Right atrium auricular region (tissue), 2 donors: ENCODE measurements around the gene FHAD1. TPM values are rescaled to one million over a fixed set of nuclear protein-coding genes. Genes with fewer than 3 reads are reported as not detected.

Source experiments
- DNase-seq: peaks from one replicate; pipeline ENCODE4 v3.0.0-alpha.2; 2019; ENCODE audit warnings: low spot score
- H3K27ac ChIP-seq, 2 donors: fragments of 200-600 bp; sonication (generic); 1 replicate in 1 of 2; 2 replicates in 1 of 2; pipeline ENCODE4 v1.5.1; 2016 to 2019
- H3K27me3 ChIP-seq, 2 donors: fragments of 200-600 bp; sonication (generic); one replicate each; pipeline versions ENCODE4 v1.5.1 to v1.6.0; 2017 to 2019
- H3K36me3 ChIP-seq: fragments of 200-600 bp; sonication (generic); one replicate; pipeline ENCODE4 v1.5.1; 2016
- H3K4me1 ChIP-seq, 2 donors: fragments of 200-600 bp; sonication (generic); one replicate each; pipeline versions ENCODE4 v1.5.1 to v1.6.0; 2017 to 2019
- H3K4me3 ChIP-seq, 2 donors: fragments of 200-600 bp; sonication (generic); 1 replicate in 1 of 2; 2 replicates in 1 of 2; pipeline ENCODE4 v1.5.1; 2017 to 2019; ENCODE audit warnings: mild to moderate bottlenecking in 1 of 2, moderate library complexity in 1 of 2
- H3K9me3 ChIP-seq, 2 donors: fragments of 200-600 bp; sonication (generic); one replicate each; pipeline ENCODE4 v1.5.1; 2019
- total RNA-seq, 2 donors: library from RNA; depleted of rRNA; stranded (reverse); fragments of >200 nt; gene quantifications; one replicate each; pipeline ENCODE4 v1.1.0, GENCODE V29; 2016
- TF ChIP-seq, protein P1 (sequence below), 2 donors: fragments of 200-600 bp; sonication (generic); IDR thresholded peaks; one replicate each; pipeline ENCODE4 v1.5.1; 2019; ENCODE audit warnings: antibody characterized with exemption in 2 of 2

Gene FHAD1
- total RNA-seq, 2 donors from 2014 or later: not detected

DNA sequence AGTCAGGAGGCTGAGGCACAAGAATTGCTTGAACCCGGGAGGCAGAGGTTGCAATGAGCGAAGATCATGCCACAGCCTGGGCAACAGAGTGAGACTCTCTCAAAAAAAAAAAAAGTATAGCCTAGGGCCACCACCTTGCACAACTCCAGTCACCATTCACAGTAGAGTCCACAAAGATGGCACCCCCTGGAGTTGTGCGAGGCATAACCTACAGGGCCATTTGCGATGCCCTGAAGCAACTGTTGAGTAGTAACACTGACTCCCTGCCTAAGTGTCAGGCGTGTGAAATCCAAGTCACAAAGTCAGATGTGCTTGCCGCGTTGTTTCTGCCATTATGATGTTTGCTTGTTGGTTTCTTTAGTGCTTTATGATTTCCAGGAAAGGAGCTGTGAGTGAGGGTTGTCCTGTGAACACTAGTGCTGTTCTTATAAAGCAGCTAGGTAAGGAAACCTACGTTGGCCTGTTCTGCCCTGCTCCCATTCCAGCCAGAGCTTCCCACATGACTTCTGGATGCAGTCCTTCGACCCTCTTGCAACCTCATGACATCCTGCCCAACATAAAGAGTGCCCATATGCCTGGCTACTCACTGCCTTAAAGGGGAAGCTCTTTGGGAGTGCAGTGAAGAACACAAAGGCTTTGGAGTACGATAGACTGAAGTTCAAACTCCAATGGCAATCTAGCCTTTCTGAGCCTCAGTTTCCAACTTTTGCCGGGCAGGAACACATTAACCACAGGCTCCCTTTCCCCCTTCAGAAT lies 29.8 kb downstream of the FHAD1 start:
- peaks cover 0 to 3% of the 10 kb centered on the region in 2 donors for H3K4me1 ChIP-seq
- TF ChIP-seq, protein P1, sequence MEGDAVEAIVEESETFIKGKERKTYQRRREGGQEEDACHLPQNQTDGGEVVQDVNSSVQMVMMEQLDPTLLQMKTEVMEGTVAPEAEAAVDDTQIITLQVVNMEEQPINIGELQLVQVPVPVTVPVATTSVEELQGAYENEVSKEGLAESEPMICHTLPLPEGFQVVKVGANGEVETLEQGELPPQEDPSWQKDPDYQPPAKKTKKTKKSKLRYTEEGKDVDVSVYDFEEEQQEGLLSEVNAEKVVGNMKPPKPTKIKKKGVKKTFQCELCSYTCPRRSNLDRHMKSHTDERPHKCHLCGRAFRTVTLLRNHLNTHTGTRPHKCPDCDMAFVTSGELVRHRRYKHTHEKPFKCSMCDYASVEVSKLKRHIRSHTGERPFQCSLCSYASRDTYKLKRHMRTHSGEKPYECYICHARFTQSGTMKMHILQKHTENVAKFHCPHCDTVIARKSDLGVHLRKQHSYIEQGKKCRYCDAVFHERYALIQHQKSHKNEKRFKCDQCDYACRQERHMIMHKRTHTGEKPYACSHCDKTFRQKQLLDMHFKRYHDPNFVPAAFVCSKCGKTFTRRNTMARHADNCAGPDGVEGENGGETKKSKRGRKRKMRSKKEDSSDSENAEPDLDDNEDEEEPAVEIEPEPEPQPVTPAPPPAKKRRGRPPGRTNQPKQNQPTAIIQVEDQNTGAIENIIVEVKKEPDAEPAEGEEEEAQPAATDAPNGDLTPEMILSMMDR (IDR thresholded peaks at IDR 0.05): no peak
- no peak overlapping the region for H3K4me3 ChIP-seq
- H3K27me3 ChIP-seq: no peaks in the 10 kb centered on the region
- DNase-seq: peak; percentile 23
- H3K27ac ChIP-seq: no peak overlapping the region
- H3K9me3 ChIP-seq: no peaks in the 10 kb centered on the region
- no peaks in the 10 kb centered on the region for H3K36me3 ChIP-seq

DNA sequence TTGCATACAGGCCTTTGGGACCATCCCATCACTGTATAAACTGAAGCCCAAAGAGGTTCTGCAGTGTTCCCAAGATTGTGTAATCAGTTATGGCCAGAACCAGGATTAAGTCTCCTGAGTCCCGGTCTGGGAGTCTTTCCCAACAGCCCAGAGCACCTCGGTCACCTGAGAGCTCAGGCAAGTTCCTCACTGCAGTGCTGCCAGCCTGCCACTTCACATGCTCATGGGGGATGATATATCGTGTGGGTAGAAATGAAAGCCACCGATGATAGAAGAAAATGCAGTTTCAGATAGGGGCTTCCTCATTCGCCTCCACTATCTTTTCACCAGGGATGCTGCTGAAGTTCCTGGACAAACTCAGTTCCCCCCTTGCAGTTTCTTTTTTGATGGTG lies 30.4 kb downstream of the FHAD1 start:
- TF ChIP-seq, protein P1 (IDR thresholded peaks at IDR 0.05): no peak
- Histone ChIP-seq H3K4me3 (no peak overlapping the region), H3K4me1 (no peaks in the 10 kb centered on the region), H3K36me3 (no peaks in the 10 kb centered on the region), H3K9me3 (no peaks in the 10 kb centered on the region), H3K27ac (no peak overlapping the region), H3K27me3 (no peaks in the 10 kb centered on the region)
- DNase-seq: peak; percentile 28

DNA sequence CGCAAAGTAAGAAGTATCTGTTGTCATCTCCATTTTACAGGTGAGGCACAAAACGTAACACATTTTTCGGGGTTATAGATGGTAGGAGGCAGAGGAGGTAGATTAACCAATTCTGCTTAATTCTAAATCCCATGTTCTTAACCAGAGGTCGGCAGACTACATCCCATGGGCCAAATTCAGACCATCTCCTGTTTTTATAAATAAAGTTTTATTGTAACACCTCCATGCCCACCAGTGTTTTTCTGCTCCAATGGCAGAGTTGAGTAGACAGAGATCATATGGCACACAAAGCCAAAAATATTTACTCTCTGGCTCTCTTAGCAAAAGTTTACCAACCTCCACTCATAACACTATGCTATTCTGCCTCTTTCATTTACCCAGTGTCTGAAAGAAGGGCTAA lies 30.9 kb downstream of the FHAD1 start:
- no peak overlapping the region for H3K4me3 ChIP-seq
- no peaks in the 10 kb centered on the region for H3K4me1 ChIP-seq
- H3K27ac ChIP-seq: no peak overlapping the region
- no peaks in the 10 kb centered on the region for H3K36me3 ChIP-seq
- TF ChIP-seq, protein P1 (IDR thresholded peaks at IDR 0.05): no peak
- no peaks in the 10 kb centered on the region for H3K9me3 ChIP-seq
- no peaks in the 10 kb centered on the region for H3K27me3 ChIP-seq
- no peak for DNase-seq

DNA sequence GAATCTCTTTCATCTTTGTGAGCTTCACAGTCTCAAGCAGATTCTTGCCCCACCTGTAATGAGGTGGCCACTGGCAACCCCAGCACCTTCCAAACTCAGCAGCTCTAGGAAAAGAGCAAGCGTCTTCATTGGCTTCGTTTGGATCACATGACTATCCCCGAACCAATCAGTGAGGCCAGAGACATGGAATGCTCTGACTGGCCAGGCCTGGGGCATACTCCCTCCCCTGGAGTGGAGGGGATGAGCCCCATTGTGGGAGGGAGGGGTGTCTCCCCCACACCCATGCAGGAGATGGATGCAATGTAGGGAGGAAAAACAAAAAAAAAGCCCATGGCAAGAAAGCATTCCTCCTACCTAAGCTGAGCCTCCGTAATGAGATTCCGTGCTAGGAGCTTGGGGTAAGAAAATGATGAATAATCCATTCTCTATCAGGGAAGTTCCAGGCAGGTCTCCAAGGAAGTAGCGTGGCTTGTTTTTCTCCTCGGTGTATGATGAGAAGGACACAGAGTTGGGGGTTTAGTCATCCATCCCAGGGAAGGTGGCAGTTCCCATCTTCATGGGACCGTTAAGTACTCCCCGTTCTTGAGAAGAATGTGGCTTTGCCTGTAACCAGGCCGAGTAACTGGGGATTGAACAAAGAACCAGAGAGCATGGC lies 32.7 kb downstream of the FHAD1 start:
- Histone ChIP-seq H3K27ac (no peak overlapping the region), H3K4me3 (no peak overlapping the region), H3K27me3 (no peaks in the 10 kb centered on the region), H3K9me3 (no peaks in the 10 kb centered on the region), H3K36me3 (no peaks in the 10 kb centered on the region), H3K4me1 (peaks cover 0 to 5% of the 10 kb centered on the region in 2 donors)
- DNase-seq: no peak
- TF ChIP-seq, protein P1 (IDR thresholded peaks at IDR 0.05): no peak

DNA sequence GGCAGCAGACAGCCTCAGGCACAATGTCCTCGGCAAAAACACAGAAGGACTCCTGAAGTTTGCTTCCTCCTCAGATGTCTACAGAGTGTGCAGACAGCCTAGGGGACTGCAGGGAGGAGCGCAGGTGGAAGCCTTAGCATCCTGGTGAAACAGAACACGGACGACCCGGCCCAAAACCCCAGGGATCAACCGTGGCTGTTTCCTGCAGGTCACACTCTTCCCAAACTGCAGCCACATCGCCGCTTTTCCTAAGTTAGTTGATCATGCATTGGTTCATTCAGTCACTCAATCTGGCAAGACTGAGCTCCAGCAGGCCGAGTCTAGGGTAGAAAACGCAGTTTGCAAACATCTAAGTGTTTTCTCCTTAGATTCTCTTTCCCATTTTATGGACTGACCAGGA lies 33.4 kb downstream of the FHAD1 start:
- H3K36me3 ChIP-seq: no peaks in the 10 kb centered on the region
- TF ChIP-seq, protein P1 (IDR thresholded peaks at IDR 0.05): no peak
- H3K4me1 ChIP-seq: peaks cover 0 to 5% of the 10 kb centered on the region in 2 donors

More for the DNA sequence above, 33.4 kb downstream of the FHAD1 start:
- Histone ChIP-seq H3K27me3 (no peaks in the 10 kb centered on the region), H3K4me3 (no peak overlapping the region), H3K9me3 (no peaks in the 10 kb centered on the region), H3K27ac (no peak overlapping the region)
- no peak for DNase-seq
